Activated CD4-positive, alpha-beta T cell treated with anti-CD3 and anti-CD28 coated beads, Interleukin-2, amount 50 U/mL, for 48 hours (primary cell): ENCODE data around the gene TTC28.

Experiments
- DNase-seq, 2 experiments: peaks; one replicate each; pipeline ENCODE4 v3.0.0-alpha.2; 2020

Gene TTC28

DNA sequence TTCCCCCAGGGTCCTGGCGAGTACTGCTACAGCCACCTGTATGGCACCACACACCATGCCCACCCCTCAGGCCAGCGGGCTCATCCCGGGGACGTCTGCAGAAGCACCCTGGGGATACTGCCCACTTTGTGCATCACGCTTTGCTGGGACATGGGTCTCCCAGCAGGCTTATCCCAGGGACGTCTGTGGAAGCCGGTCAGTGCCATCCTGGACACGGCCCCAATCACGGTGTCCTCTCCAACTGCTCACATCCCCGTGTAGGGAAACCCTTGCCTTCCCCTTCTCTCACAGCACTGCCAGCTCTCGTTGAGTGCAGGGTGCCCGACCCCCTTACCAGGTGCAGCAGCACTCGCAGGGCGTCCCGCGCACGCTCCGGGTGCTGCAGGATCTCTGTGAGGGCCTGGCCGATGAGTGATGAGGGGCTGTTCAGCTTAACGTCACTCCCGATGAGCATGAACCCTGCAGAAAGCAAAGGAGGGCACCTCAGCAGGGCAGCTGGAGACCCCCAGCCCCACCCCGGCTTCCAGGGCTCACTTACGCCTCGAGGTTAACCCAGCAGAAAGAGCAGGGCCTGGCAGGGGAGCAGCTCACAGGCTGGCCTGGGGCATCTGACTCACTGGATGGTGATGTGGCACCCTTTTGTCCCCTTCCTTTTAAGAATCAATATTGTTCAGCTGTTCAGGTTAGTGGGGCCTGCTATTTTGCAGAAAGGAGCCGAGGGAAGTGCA is 683.7 kb downstream of the TTC28 start:
- no peak for DNase-seq

DNA sequence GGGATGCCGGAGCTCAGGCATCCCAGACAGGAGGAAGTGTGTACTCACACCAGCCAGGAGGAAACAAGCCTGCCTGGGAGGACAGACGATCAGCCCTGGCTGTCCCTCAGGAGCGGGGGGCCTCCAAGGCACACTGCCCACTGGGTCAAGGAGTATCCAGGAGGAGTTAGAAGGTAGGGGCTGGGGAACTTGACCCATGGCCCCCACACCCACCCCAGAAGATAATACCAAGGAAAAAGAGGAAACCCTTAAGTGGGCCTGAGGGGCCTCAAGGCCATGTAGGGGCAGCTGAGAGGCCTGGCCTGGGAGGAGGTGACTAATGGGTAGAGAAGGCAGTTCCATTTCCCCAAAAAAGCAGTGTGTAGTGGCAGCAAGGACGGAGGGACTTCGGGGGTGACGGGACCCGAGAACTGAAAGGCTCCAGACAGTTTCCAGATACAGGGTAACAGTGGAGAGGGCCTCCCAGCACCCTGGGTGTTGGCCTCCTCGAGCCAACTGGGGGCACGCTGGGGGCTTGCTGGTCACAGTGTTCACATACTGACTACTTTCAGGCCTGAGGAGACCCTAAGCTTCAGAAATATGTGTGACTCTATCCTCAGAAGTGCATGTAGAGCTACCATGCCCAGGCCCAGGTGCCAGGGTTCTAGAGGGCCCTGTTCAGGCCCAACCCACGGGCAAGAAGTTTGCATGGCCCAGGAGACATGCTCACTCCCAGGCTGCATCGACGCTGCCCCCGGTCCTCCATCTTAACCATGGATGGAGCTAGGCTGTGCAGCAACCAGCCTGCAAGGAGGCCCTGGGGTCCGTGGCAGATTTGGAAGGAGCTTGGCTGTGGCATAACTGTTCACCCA is 684.9 kb downstream of the TTC28 start:
- DNase-seq, result no peak

GRCh38 chr22:27993774-27994350 is 685.8 kb downstream of the TTC28 start:
- DNase-seq, result no peak

DNA sequence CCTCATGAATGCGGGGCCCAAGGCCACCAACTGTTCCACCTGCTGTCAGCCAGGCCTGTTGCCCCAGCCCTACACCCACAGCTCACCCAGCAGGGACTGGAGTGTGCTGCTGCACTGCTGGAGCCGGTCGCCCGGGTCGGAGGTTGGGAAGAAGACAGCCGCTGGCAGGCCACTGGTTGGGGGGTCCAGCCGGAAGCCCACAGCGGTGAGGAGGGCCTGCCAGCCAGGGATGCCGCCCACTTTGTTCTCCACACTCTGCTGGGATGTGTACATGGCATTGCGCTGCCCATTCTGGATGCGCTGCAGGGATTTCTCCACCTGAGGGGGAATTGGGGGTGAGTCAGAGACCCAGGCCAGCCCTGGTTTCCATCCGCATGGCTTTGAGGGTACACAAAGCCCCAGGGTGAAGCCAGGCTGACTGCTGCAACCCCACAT is 686.4 kb downstream of the TTC28 start:
- no peak for DNase-seq

- DNase-seq, result no peak
Observed at GRCh38 chr22:27992294-27993165, 687.1 kb downstream of the TTC28 start.

DNA sequence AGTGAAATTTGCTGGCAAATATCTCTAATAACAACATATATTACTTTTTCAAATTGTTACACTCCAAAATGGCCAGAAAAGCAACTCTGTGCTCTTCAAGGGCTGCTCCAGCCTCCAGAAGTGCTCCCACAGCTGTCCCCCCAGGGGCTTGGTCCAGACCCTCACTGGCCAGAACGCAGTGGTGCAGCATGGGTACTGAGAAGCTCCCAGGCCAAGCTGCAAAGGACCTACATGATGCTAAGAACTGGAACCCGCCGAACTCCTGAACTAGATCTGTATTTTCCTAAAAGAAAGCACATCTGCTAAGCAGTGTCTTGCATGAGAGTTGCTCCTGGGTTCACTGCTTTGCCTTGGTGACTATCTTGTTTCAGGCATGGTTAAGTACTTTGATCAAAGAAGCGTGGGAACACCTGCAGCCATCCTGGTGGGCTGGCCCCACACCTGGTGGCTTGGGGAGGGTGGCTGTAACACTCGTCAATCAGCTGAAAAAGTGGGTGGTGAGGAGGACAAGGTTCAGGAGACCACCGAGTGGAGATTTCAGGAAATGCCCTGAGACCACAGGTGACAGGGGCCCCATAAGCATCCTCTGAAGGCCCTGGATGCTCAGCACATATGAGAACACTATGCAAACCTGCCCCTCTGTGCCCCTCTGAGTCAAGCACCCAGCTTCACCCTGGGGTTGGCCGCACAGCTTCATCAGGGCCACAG is 687.9 kb downstream of the TTC28 start:
- no peak for DNase-seq

DNA sequence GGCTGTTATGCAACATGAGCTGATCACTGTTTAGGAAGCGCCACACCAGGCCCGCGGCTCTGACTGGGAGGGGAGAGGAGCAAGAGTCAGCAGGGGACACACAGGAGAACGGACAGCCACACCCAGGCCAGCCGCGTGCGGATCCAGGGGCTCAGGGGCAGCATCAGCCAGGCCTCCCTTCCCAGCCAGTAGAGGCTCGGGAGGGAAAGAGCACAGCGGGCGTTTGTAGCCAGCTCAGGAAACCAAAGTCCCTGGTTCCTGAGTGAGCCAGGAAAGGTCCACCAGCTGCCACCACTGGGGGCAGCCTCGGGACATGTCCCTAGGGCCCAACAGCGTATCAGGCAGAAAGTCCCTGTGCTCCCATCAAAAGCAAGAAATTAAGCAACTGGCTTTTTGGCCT is 688.8 kb downstream of the TTC28 start:
- DNase-seq, result no peak

DNA sequence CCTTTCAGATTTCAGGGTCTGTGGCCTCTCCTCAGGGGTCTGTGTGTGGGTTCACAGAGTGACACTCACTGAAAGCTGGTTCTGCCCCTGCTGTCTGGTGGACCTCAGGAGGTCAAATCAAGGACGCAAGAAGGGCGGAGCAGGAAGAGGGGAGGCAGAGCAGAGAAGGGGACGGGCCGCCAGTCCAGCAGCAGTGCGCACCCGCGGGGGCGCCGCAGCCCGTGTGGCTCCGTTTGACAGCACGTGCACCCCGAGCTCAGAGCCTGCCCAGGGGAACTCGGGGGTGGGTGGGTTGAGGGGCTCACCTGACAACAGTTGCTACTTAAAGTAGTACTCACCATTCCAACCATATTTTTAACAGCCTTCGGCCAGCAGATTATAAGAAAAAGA is 689.2 kb downstream of the TTC28 start:
- DNase-seq, result no peak

DNA sequence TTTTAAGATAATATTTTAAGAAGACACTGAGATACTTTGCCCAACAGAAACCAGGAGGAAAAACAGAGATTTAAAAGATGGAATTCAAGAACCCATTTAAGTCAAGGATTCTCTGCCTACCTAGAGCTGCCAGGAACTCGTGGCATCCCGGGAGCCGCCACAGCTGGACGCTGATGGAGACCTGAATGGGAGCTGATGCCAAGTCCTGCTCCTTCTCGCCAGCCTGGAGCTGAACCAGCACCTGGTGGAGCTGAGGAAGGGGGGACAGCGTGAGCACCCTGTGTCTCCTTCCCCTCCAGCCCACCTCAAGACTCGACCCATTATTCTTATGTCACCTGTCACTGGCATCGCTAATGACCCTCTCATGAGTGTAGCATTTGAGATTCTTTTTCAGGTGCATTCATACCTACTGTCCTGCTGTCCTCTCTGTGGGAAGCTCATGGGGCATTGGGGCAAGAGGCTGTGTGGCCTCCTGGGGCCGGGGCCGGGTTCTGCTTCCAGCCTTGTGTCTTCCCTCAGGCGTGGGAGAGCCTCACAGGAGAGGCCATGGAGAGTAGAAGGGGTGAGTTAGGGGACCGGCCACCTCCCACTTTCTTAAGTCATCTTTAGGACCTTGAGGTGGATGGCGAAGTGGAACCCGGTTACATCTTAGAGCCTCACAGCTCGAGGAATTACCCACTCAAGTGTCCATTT is 689.7 kb downstream of the TTC28 start:
- DNase-seq, result no peak

DNA sequence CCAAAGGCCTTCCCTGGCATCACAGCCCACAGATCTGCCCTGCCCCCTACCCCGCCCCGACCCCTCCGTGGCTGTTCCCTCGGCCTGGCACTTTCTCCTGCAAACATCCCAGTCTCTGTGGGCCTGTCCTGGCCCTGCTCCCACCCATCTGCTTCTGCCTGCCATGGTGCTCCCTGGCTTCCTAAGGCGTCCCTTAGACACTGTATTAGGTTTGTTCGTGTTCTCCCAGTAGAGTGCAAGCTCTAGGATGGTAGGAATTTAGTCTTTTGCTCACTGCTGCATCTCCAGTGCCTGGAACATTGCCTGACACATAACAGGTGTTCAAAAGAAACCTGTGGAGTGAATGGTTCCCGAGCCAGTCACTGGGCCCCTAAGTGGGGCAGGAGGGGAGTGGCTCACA is 690.9 kb downstream of the TTC28 start:
- DNase-seq, result no peak

DNA sequence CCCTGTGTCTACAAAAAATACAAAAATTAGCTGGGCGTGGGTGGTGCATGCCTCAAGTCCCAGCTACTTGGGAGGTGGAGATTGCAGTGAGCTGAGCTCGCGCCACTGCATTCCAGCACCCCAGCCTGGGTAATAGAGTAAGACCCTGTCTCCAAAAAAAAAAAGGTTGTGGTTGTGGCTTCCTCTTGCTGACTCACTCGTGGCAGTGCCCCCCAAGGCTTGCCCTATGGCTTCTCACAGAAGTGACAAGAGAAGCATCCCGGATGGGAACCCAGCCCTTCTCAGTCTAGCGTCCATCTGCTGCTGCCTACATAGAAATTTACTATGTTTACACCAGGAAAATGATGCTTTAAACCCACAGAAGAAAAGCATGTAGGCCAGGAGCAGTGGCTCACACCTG is 692.1 kb downstream of the TTC28 start:
- no peak for DNase-seq

GRCh38 chr22:27986937-27987336 is 692.7 kb downstream of the TTC28 start:
- no peak for DNase-seq

DNA sequence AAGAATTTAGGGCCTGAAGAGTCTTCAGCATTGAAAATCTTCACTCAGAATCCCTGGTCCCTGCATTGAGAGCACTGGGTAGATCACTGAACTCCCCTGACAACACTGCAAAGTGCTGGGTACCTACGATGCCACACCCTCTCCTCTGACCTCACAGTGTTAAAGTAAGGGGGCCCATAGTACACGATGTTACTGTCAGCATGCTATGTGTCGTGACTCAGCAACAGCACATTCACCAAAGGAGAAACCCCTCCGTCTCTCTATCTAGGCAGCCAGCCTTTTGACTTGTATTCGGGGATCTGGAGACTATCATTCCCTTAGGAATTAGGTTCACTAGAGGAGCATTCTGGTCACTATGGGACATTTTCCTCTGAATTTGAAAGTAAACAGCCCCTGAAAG is 693.2 kb downstream of the TTC28 start:
- DNase-seq, result no peak

- no peak for DNase-seq
Observed at GRCh38 chr22:27985323-27986275, 694.0 kb downstream of the TTC28 start.

DNA sequence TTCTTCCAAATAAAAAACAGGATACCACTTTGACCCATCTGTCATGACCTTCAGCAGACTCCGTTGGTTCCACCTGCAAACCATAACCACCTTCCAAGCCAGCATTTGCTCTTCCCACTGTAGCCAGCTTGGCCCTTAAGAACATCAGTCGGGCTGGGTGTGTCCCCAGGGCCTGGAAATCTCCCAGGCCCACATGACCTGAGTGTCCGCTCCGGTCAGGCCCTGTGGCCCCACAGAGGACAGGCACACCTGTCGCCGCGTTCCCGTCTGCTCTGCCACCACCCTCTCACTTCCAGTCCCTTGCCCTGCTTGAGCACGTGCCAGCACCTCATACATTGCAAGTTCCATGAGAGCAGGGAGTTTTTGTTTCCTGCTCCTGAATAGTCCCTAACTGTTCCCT is 694.9 kb downstream of the TTC28 start:
- no peak for DNase-seq

- DNase-seq, result no peak
Observed at GRCh38 chr22:27984001-27984695, 695.5 kb downstream of the TTC28 start.

DNA sequence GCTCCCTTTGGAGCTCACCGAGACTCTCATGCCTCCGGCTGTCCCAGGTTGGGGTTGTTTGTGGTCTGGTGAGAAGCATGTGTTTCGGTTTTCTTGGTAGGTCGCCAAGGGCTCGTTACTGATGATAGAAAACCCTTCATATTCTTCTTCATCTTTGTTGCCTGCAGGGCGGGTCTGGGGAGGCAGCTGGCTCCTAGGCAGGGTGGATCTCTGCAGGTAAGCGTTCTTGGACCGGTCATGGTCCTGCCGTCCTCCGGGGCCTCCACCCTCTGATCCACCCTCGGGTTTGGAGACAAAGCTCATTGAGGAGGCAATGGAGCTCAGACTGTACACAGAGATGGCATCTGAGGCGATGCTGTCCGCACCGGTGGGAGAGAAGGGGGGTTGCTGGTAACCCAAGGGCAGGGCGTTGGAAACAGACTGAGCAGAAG is 696.3 kb downstream of the TTC28 start:
- no peak for DNase-seq

DNA sequence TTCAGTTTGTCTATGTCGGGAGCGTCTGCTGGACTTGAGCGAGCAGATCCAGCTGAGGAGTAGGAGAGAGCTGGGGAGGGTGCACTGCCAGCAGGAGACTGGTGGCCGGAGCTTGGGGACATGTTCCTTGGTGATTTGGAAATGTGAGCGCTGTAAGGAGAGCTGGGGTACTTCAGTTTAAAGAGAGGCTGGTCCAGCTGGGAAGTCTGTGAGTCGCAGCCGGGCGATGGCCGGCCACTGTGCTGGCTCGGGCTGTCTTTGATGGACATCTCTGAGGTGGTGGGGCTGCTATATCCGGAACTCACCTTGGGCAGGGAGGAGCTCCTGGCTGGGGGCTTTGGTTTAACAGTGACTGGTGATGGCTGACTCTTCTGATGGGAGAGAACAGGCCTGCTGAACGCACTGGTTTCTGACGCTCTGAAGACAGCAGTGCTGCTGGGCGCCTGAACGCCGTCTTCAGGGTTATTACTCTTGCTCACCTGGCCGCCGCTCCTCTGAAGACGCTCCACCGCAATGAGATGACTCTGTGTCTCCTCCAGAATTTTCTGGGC is 696.9 kb downstream of the TTC28 start:
- DNase-seq, result no peak

GRCh38 chr22:27982106-27982505 is 697.5 kb downstream of the TTC28 start:
- no peak for DNase-seq
